HG02973 (cell line): Measurements from ENCODE around the gene KRTAP17-1.
"Not testable (repeated sequence)": the region's sequence is repeated elsewhere in the genome, so short reads cannot be mapped to it uniquely, and the experiment has no call there.

Experiments used
- ATAC-seq: cut with Tn5 transposase; IDR thresholded peaks from one replicate; pipeline ENCODE4 v1.9.1; 2021; ENCODE audit warnings: moderate library complexity; ENCODE audit not compliant: unreplicated experiment

Gene KRTAP17-1

GRCh38 chr17:41307647-41308046 lies 7.9 kb downstream of the KRTAP17-1 start:
- ATAC-seq, result no peak

- no peak for ATAC-seq
Measured at GRCh38 chr17:41304091-41304490, 11.4 kb downstream of the KRTAP17-1 start.

GRCh38 chr17:41302981-41303380 lies 12.5 kb downstream of the KRTAP17-1 start:
- ATAC-seq, result no peak

DNA sequence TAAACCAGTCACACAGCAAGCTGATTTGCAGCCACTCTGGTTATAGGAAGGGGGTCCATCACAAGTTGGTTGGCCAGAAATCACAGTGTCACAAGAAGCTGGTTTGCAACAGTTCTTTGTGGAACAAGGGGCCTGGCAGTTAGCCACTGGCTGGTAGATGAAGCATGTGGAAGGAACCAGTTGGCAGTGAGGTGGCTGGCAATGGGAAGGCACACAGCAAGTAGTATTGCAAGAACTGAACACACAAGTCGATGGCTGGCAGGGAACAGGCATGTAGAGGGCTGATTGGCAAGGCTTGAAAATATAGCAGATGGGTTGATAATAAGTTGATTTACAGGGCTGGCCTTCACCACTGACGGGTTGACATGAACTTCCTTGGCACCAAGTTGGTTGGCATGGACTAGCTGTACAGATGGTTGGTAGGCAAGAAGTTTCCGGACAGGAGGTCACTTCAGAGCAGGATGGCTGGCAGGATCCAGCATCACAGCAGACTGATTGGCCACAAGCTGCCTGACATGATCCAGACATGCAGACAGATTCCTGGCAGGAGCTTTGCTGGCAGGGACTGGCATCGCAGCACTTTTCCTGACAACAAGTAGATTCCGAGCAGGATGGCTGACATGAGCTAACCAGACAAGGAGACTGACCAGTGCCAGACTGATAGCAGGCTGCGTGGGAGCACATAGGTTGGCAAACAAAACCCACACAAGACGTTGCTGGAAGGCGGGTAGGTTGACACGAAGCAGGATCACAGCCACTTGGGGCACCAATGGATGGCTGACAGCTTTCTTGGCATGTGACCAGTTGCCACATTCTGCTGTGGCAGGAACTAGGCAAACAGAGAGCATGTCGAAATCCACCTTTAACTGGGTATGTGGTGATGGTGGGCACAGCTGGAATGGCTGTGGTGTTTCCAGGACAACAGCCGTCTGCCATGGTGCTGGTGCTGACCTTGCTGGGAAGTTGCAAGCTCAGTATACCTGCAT lies 13.3 kb downstream of the KRTAP17-1 start, which contains the start of gene KRTAP29-1:
Gene KRTAP29-1, minus strand, starts transcription at position 936 of the 986 bp plus-strand sequence. Its CDS starts 0 bp downstream, at position 936.
- no peak for ATAC-seq

DNA sequence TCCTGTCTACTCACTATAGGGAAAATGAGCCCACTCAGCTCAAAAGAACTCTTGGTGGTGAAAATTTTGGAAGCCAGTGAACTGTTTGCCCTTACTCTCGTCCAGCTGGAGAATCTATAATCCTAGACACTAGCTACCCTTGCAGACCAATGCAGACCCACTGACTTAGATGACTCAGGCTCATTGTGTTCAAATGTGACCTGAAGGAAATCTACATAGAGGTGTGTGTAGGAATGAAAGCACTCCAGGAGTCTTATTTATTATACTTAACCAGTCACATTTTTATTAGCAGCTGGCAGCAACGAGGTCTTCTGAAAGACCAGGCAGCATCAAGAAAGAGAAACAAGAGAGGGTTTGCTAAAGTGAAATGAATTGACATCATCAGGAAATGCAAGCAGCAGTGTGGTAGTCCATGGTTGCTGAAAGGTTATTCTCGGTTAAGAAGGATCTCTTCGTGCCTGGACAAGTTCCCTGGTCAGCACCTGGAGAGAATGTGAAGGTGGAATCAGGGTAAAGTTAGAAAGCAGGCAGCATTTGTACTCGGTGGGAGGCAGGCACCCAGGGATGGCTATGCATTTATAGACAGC lies 14.2 kb downstream of the KRTAP17-1 start:
- ATAC-seq, result no peak

DNA sequence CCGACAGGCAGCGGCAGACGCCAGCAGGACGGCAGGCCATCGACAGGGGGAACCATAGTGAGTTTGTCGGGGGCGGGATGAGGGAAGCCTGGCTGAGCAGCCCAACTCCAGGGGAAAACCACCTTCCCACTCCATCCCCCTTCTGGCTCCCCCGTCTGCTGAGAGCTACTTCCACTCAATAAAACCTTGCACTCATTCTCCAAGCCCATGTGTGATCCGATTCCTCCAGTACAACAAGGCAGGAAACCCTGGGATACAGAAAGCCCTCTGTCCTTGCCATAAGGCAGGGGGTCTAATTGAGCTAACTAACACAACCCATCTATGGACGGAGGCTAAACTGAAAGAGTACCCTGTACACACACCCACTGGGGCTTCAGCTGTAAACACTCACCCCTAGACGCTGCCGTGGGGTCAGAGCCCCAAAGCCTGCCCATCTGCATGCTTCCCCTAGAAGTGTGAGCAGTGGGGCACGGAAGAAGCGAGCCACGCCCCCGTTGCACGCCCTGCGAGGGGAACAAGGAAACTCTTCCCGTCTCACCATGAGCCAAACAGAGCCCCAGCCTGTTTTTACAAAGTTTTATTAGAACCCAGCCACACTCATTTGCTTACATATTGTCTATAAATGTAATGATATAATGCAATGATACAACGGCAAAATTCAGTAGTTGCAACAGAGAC lies 16.9 kb downstream of the KRTAP17-1 start:
- ATAC-seq, result no peak

- ATAC-seq, result no peak
Measured at GRCh38 chr17:41296846-41297245, 18.7 kb downstream of the KRTAP17-1 start.

GRCh38 chr17:41294016-41294415 lies 21.5 kb downstream of the KRTAP17-1 start:
- ATAC-seq, result no peak

DNA sequence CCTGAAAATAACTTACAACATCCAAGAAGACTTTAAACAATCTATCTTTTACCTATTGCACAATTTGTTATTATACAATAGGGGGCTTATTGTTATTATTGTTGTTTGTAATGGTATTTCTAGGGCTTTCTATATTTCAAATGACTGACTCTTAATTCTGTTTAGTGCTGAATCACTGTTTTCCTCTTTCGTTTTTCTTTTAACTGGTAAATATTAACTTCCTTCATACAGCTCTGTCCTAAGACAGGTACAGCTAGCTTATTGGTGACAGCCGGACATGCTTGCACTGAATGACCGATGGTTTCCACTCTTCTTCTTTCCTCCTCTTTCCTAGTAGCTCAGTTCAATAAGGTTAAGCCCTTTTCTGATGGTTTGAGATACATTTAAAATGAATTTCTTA lies 28.5 kb downstream of the KRTAP17-1 start:
- ATAC-seq, result no peak

GRCh38 chr17:41284546-41284945 lies 31.0 kb downstream of the KRTAP17-1 start:
- ATAC-seq, result no peak

- no peak for ATAC-seq
Measured at GRCh38 chr17:41284043-41284442, 31.5 kb downstream of the KRTAP17-1 start.

GRCh38 chr17:41278176-41278955 lies 37.1 kb downstream of the KRTAP17-1 start:
- no peak for ATAC-seq

GRCh38 chr17:41275648-41276190 lies 39.8 kb downstream of the KRTAP17-1 start, which contains the start of gene KRTAP9-7:
Gene KRTAP9-7 (plus strand): TSS chr17:41275698. CDS start chr17:41275698, 0 bp downstream.
- ATAC-seq, result not testable (repeated sequence)

DNA sequence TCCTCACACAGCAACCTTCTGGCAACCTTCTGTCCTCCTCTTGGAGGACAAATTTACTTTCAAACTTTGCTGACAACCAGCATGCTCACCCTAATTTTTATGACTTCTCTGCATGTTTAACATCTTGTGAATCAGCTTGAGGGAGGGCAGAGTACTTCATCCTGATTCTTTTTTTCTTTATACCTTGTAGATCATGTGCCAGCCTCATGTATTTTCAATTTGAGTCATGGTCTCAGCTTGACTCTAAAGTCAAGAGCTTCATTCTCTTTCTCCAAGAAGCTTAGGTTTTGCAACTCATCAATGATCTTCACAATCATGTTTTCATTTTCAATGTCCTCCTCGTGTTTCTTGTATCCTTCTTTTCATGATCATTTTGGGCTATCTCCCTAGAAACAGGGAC lies 43.7 kb downstream of the KRTAP17-1 start:
- ATAC-seq, result no peak

DNA sequence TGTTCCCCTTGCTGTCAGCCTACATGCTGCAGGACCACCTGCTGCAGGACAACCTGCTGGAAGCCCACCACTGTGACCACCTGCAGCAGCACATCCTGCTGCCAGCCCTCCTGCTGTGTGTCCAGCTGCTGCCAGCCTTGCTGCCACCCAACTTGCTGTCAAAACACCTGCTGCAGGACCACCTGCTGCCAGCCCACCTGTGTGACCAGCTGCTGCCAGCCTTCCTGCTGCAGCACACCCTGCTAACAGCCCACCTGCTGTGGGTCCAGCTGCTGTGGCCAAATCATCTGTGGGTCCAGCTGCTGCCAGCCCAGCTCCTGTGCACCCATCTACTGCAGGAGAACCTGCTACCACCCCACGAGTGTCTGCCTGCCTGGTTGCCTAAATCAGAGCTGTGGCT lies 44.2 kb downstream of the KRTAP17-1 start:
- ATAC-seq, result not testable (repeated sequence)

DNA sequence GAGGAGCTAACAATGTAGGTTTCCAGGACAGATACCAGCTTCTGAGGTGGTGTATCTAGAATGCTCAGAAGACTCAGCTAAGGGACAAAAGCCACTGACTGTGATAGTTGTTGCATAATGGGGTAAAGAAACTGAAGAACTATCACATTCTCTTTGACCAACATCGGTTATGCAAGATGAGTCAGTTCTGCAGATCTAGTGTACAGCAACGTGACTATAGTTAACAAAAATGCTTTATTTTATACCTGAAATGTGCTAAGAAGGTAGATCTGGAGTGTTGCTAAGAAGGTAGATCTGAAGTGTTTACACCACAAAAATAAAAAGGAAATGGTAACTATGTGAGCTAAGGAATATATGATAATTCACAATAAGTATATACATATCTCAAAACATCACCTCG lies 47.8 kb downstream of the KRTAP17-1 start:
- no peak for ATAC-seq

DNA sequence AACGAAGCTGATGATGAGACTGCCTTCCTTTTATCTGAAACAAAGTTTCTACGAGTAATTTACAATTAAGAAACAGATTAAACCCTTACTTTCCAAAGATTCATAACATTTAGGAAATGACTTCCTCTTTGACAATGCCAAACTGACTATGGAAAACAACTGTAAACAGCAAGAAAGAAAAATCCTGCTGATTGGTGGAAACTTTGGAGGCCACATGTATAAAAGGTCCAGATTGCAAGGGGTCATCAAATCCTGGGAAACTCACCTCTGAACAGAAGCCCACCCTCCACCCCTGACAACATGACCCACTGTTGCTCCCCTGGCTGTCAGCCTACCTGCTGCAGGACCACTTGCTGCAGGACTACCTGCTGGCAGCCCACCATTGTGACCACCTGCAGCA lies 50.4 kb downstream of the KRTAP17-1 start, which contains the start of gene KRTAP9-6:
Gene KRTAP9-6, plus strand, starts transcription at position 301 of the 400 bp plus-strand sequence. Its CDS starts 0 bp downstream, at position 301.
- ATAC-seq, result no peak
